ENCODE measurements around the gene ZNF579. TPM values are rescaled to one million over a fixed set of nuclear protein-coding genes. Genes with fewer than 3 reads are reported as not detected.
A peak's percentile ranks its signal among the peaks of the same experiment; 100 is the strongest.

The ZNF579 gene
- total RNA-seq: 10 to 100 TPM; 12.8 to 14.7 TPM
- polyA plus RNA-seq (ENCODE audit: insufficient read length in 6 of 6): 10 to 100 TPM; 10.7 to 13.9 (median 12.5) TPM
- long read RNA-seq, donor 1, transcript ZNF579-201 (2 exons, 2,899 nt): major isoform, 9 of 9 reads
- long read RNA-seq, donor 1, partial matches to known transcripts: 0 of 9 reads
- long read RNA-seq, donor 1, other reads (novel, unspliced or antisense): 0 of 9 reads
- long read RNA-seq, donor 2, transcript ZNF579-201 (2 exons, 2,899 nt): major isoform, 8 of 17 reads
- long read RNA-seq, donor 2, partial matches to known transcripts: 9 of 17 reads
- long read RNA-seq, donor 2, other reads (novel, unspliced or antisense): 0 of 17 reads
- long read RNA-seq, donor 3, partial matches to known transcripts: 0 of 4 reads
- long read RNA-seq, donor 3, other reads (novel, unspliced or antisense): 0 of 4 reads
- long read RNA-seq, donor 4: 0 reads
- long read RNA-seq, donor 5, transcript ZNF579-201 (2 exons, 2,899 nt): major isoform, 8 of 8 reads
- long read RNA-seq, donor 5, partial matches to known transcripts: 0 of 8 reads
- long read RNA-seq, donor 5, other reads (novel, unspliced or antisense): 0 of 8 reads
- long read RNA-seq, donor 6, transcript ZNF579-201 (2 exons, 2,899 nt): major isoform, 6 of 6 reads
- long read RNA-seq, donor 6, partial matches to known transcripts: 0 of 6 reads
- long read RNA-seq, donor 6, other reads (novel, unspliced or antisense): 0 of 6 reads
- long read RNA-seq, donor 7, transcript ZNF579-201 (2 exons, 2,899 nt): major isoform, 5 of 5 reads
- long read RNA-seq, donor 7, partial matches to known transcripts: 0 of 5 reads
- long read RNA-seq, donor 7, other reads (novel, unspliced or antisense): 0 of 5 reads
- long read RNA-seq, donor 8, transcript ZNF579-201 (2 exons, 2,899 nt): major isoform, 6 of 6 reads
- long read RNA-seq, donor 8, partial matches to known transcripts: 0 of 6 reads
- long read RNA-seq, donor 8, other reads (novel, unspliced or antisense): 0 of 6 reads
- long read RNA-seq, donor 9: 0 reads
- long read RNA-seq, donor 10: 0 reads
- long read RNA-seq, donor 11: 0 reads
- long read RNA-seq, donor 12, transcript ZNF579-201 (2 exons, 2,899 nt): major isoform, 6 of 6 reads
- long read RNA-seq, donor 12, partial matches to known transcripts: 0 of 6 reads
- long read RNA-seq, donor 12, other reads (novel, unspliced or antisense): 0 of 6 reads

GRCh38 chr19:55580628-55581144 lies at the start of gene ZNF579:
Gene ZNF579, minus strand, starts transcription at chr19:55580848. Its CDS starts 1,209 bp downstream, at chr19:55579639.
- Histone ChIP-seq H3K4me1 (peaks cover 8 to 18% of the 10 kb centered on the region in 2 donors), H3K27me3 (peaks cover 0 to 11% of the 10 kb centered on the region in 2 donors), H3K27ac (peak within 1 kb of the TSS; percentile 80 to 87), H3K4me3 (peak within 1 kb of the TSS; percentile 76 to 83), H3K9me3 (no peaks in the 10 kb centered on the region), H3K36me3 (peaks cover 0 to 26% of the 10 kb centered on the region in 2 donors)
- DNase-seq: peak; percentile 81 to 90 (median 88)
- no peak for TF ChIP-seq CTCF (IDR thresholded peaks at IDR 0.05)
- intact Hi-C loops (cut with DNase I): no loop called here
- peak; percentile 89 for ATAC-seq

- intact Hi-C loops (cut with DNase I): no loop called here
- Histone ChIP-seq H3K27me3 (no peaks in the 10 kb centered on the region), H3K4me3 (no peak overlapping the region), H3K36me3 (peaks cover 0 to 9% of the 10 kb centered on the region in 2 donors), H3K9me3 (no peaks in the 10 kb centered on the region), H3K27ac (no peak overlapping the region), H3K4me1 (peaks cover 3 to 25% of the 10 kb centered on the region in 2 donors)
- ATAC-seq (no peak), DNase-seq (no peak)
- no peak for TF ChIP-seq CTCF (IDR thresholded peaks at IDR 0.05)
These were observed 45.7 kb upstream of the ZNF579 start for GRCh38 chr19:55626350-55626749.

- peaks cover 0 to 9% of the 10 kb centered on the region in 2 donors for H3K36me3 ChIP-seq
- peak overlapping the region; percentile 30 to 45 for H3K4me3 ChIP-seq
- no peaks in the 10 kb centered on the region for H3K27me3 ChIP-seq
- no peak for ATAC-seq
- H3K27ac ChIP-seq: peak overlapping the region in 1 of 2 donors; percentile 88
- no peak for TF ChIP-seq CTCF (IDR thresholded peaks at IDR 0.05)
- intact Hi-C loops (cut with DNase I): no loop called here
- H3K9me3 ChIP-seq: no peaks in the 10 kb centered on the region
- DNase-seq: peak in 1 of 4 donors; percentile 67
- peaks cover 3 to 38% of the 10 kb centered on the region in 2 donors for H3K4me1 ChIP-seq
These were observed 44.3 kb upstream of the ZNF579 start for GRCh38 chr19:55625004-55625326.

GRCh38 chr19:55624109-55625003 lies 43.7 kb upstream of the ZNF579 start, which contains the start of gene ZNF784:
Gene ZNF784, minus strand, starts transcription at chr19:55624566. Its CDS starts 5 bp downstream, at chr19:55624561.
- Histone ChIP-seq H3K27me3 (no peaks in the 10 kb centered on the region), H3K9me3 (no peaks in the 10 kb centered on the region), H3K36me3 (peaks cover 0 to 9% of the 10 kb centered on the region in 2 donors), H3K27ac (peak within 1 kb of the TSS; percentile 88 to 91), H3K4me3 (peak within 1 kb of the TSS; percentile 30 to 45), H3K4me1 (peaks cover 8 to 45% of the 10 kb centered on the region in 2 donors)
- DNase-seq (peak; percentile 92 to 97 (median 94)), ATAC-seq (peak; percentile 96)
- no peak for TF ChIP-seq CTCF (IDR thresholded peaks at IDR 0.05)
- intact Hi-C loops (cut with DNase I): no loop called here
